Measurements from ENCODE around the gene POU4F1. TPM values are rescaled to one million over a fixed set of nuclear protein-coding genes. Genes with fewer than 3 reads are reported as not detected.

Gene POU4F1
- total RNA-seq, 1 donor from 2014 or later: not detected

DNA sequence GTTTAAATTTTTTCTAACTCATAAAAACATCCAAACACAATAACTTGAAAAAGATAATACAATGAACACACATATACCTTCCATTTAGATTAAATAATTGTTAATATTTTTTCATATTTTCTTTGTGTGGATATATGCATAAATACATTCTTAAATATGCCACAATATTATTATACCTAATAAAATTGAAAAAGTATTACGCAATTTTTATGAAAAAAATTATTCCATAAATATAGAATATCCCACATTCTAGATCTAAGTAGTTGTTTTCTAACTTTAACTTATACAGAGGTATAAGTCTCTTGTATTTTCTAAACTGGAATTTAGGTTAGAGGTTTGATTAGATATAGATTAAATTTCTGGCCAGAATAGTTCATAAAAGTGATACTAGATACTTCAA lies 34.3 kb downstream of the POU4F1 start:
- no peak overlapping the region for H3K4me3 ChIP-seq (ENCODE audit: low read depth, low read length)
- TF ChIP-seq, protein P1, sequence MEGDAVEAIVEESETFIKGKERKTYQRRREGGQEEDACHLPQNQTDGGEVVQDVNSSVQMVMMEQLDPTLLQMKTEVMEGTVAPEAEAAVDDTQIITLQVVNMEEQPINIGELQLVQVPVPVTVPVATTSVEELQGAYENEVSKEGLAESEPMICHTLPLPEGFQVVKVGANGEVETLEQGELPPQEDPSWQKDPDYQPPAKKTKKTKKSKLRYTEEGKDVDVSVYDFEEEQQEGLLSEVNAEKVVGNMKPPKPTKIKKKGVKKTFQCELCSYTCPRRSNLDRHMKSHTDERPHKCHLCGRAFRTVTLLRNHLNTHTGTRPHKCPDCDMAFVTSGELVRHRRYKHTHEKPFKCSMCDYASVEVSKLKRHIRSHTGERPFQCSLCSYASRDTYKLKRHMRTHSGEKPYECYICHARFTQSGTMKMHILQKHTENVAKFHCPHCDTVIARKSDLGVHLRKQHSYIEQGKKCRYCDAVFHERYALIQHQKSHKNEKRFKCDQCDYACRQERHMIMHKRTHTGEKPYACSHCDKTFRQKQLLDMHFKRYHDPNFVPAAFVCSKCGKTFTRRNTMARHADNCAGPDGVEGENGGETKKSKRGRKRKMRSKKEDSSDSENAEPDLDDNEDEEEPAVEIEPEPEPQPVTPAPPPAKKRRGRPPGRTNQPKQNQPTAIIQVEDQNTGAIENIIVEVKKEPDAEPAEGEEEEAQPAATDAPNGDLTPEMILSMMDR (conservative IDR thresholded peaks at IDR 0.05; ENCODE audit: low read depth, low read length): no peak
- no peak for DNase-seq (ENCODE audit: low read depth)

DNA sequence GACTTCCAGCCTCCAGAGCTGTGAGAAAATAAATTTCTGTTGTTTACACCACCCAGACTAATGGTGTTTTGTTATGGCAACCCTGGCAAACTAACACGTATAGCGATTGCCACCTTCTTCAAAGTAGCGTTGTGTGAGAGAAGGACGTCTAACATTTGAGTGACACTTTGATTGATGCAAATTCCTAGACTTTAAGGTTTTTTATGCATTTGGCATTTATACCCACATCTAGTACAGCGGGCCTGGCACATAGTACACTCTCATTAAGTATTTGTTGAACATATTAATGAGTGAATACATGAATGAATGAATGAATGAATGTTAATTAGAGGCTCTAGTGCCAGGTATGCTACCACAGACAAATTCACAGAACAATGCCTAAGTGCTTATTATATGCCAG lies 36.7 kb downstream of the POU4F1 start:
- H3K4me3 ChIP-seq (ENCODE audit: low read depth, low read length): no peak overlapping the region
- TF ChIP-seq, protein P1 (conservative IDR thresholded peaks at IDR 0.05; ENCODE audit: low read depth, low read length): no peak
- DNase-seq (ENCODE audit: low read depth): no peak

DNA sequence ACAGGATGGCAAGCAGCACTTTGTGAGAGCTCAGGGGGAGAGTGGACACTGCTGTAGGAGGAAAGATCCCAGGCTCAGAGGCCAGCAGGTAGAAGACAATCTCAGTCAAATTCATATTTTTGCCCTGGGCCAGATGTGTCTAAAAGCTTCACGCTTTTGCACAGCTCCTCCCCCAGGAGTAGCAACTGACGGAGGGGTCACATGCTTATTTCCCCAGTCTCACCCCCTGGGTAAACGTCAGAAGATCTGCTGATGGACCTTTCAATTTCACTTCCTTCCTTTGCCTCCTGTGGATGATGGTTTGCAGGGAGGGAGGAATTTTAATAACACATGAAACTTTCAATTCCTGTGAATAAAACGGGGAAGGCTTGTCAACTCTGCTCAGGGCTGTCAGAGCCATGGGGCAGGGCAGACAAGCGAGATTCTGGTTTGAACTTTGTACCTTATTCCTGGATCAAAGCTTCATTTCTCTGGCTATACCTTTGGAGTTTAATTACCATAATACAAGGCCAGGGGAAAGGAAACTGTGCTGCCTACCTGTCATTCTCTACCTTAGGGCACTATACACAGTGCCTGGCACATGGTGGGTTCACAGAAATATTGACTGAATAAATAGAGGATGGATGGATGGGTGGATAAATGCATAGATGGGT lies 41.0 kb downstream of the POU4F1 start:
- DNase-seq (ENCODE audit: low read depth): no peak
- TF ChIP-seq, protein P1 (conservative IDR thresholded peaks at IDR 0.05; ENCODE audit: low read depth, low read length): no peak
- no peak overlapping the region for H3K4me3 ChIP-seq (ENCODE audit: low read depth, low read length)

Other genes starting within 250 kb of the POU4F1 start
- 14.1 and 15.3 TPM in 2 replicates for gene OBI1, start 55.6 kb upstream of the POU4F1 start, total RNA-seq